HepG2 (cell line): ENCODE results near the gene ECD. TPM values are rescaled to one million over a fixed set of nuclear protein-coding genes. Genes with fewer than 3 reads are reported as not detected.
A peak's percentile ranks its signal among the peaks of the same experiment; 100 is the strongest.

Experiments
- ASH2L ChIP-seq: fragments of 300-600, 200-600 bp; sonication (generic); IDR thresholded peaks from 2 replicates; pipeline ENCODE4 v1.7.0; 2017; ENCODE audit warnings: low read depth, mild to moderate bottlenecking, moderate library complexity, mixed read lengths, low read length; ENCODE audit not compliant: insufficient read length
- CBX2 ChIP-seq, 2 experiments: fragments of 200-600 bp in 1 of 2; sonication (generic); formaldehyde crosslinking in 1 of 2; IDR thresholded peaks; 2 replicates each; pipeline versions ENCODE4 v1.7.0 to v1.8.1; 2018 to 2022; ENCODE audit warnings: low read depth in 2 of 2, low read length in 1 of 2, mild to moderate bottlenecking in 1 of 2, missing genetic modification reagents in 1 of 2
- FIP1L1 ChIP-seq: fragments of 200-400 bp; formaldehyde crosslinking; IDR thresholded peaks from 2 replicates; pipeline ENCODE4 v1.6.1; 2018; ENCODE audit warnings: low read depth, mild to moderate bottlenecking, low read length, moderate library complexity, borderline replicate concordance; ENCODE audit not compliant: insufficient read depth
- IKZF4 ChIP-seq: sonication (generic); formaldehyde crosslinking; IDR thresholded peaks from 2 replicates; pipeline ENCODE4 v1.5.1; 2020; ENCODE audit warnings: borderline replicate concordance, mild to moderate bottlenecking, low read depth, missing genetic modification reagents; ENCODE audit errors: not compliant biosample characterization
- RFX1 ChIP-seq: fragments of 450-650 bp; IDR thresholded peaks from 2 replicates; pipeline ENCODE4 v1.6.1; 2017
- SOX5 ChIP-seq: IDR thresholded peaks from 2 replicates; pipeline ENCODE4 v1.6.1; 2016; ENCODE audit warnings: borderline replicate concordance
- TCF7 ChIP-seq: sonication (generic); IDR thresholded peaks from 2 replicates; pipeline ENCODE4 v1.6.1; 2016; ENCODE audit warnings: antibody characterized with exemption, low read depth
- WIZ ChIP-seq: sonication (generic); formaldehyde crosslinking; IDR thresholded peaks from 2 replicates; pipeline ENCODE4 v1.5.1; 2020; ENCODE audit warnings: mild to moderate bottlenecking, missing genetic modification reagents
- ZBTB38 ChIP-seq: sonication (generic); formaldehyde crosslinking; IDR thresholded peaks from 2 replicates; pipeline ENCODE4 v1.5.1; 2020; ENCODE audit warnings: mild to moderate bottlenecking, missing genetic modification reagents
- ZNF724P ChIP-seq: sonication (generic); formaldehyde crosslinking; IDR thresholded peaks from 2 replicates; pipeline ENCODE4 v1.8.0; 2022; ENCODE audit warnings: missing genetic modification reagents, borderline replicate concordance
- polyA plus RNA-seq, 8 experiments: library from polyadenylated mRNA; depleted of rRNA in 3 of 8; stranded (reverse) in 7 of 8; unstranded in 1 of 8; fragments of >200 nt; fragmentation: Illumina TruSeq in 4 of 8; extraction: Trizol in 4 of 8; gene quantifications; 2 replicates each; pipeline versions ENCODE4 v1.2.1 to v1.2.3, GENCODE V29; 2011 to 2016; ENCODE audit warnings: low read depth in 4 of 8, missing spikeins in 1 of 8, mixed read lengths in 1 of 8; ENCODE audit not compliant: insufficient read depth in 1 of 8
- total RNA-seq, 5 experiments: library from RNA; depleted of rRNA; stranded (reverse); fragments of >200 nt; fragmentation: Illumina TruSeq; extraction: Trizol; gene quantifications; 2 replicates each; pipeline ENCODE4 v1.2.3, GENCODE V29; 2016; ENCODE audit warnings: low read depth in 1 of 5
- TF ChIP-seq, protein P1 (sequence below): sonication (generic); formaldehyde crosslinking; IDR thresholded peaks from 2 replicates; pipeline ENCODE4 v1.5.0; 2020; ENCODE audit warnings: missing genetic modification reagents
- TF ChIP-seq, protein P2 (sequence below): sonication (generic); formaldehyde crosslinking; IDR thresholded peaks from 2 replicates; pipeline ENCODE4 v1.4.0; 2020; ENCODE audit warnings: missing genetic modification reagents, mild to moderate bottlenecking, borderline replicate concordance
- TF ChIP-seq, protein P3 (sequence below): sonication (generic); formaldehyde crosslinking; IDR thresholded peaks from 2 replicates; pipeline ENCODE4 v1.4.0; 2020; ENCODE audit warnings: missing genetic modification reagents
- TF ChIP-seq, protein P4 (sequence below): sonication (generic); formaldehyde crosslinking; IDR thresholded peaks from 2 replicates; pipeline ENCODE4 v1.8.0; 2022; ENCODE audit warnings: missing genetic modification reagents, mild to moderate bottlenecking, inconsistent platforms, borderline replicate concordance
- TF ChIP-seq, protein P5 (sequence below): sonication (generic); formaldehyde crosslinking; IDR thresholded peaks from 2 replicates; pipeline ENCODE4 v1.4.0; 2020; ENCODE audit warnings: low read depth, missing genetic modification reagents
- TF ChIP-seq, protein P6 (sequence below): sonication (generic); formaldehyde crosslinking; IDR thresholded peaks from 2 replicates; pipeline ENCODE4 v1.8.0; 2022; ENCODE audit warnings: mild to moderate bottlenecking, missing genetic modification reagents

ECD gene
- total and polyA plus RNA-seq, 2 of the 13 experiments (the other 11 are each of a cell fraction or from before 2014, with no cell fraction given), result 21.5 to 27.6 TPM

DNA sequence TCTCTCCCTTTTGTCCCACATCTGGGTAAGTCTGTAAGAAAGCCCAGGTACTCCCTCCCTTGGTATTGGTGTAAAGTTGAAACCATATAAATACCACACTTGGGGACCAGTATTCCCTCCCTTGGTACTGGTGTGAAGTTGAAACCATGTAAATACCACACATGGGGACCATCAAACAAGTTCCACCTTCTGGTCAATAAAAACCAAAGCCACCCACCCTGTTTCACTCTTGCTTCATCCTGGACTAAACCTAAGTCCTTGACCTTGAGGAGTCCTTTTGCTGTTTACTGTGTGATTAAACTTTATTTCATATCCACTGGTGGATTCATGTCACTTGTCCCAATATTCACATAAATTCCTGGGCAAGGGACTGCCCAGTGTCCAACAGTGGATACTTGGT is 79.5 kb downstream of the ECD start (continued):
- TF ChIP-seq WIZ (CRISPR knock-in tag) (no peak), IKZF4 (CRISPR knock-in tag) (no peak), ASH2L (no peak), TCF7 (peak; percentile 65), CBX2 (IDR thresholded peaks at IDR 0.05; ENCODE audit: low read depth, low read length) (no peak), CBX2 (CRISPR knock-in tag; IDR thresholded peaks at IDR 0.05; ENCODE audit: low read depth) (no peak), RFX1 (no peak), ZBTB38 (no peak), FIP1L1 (no peak), SOX5 (CRISPR knock-in tag) (peak; percentile 32; the same call in 1 of the 2 replicates), ZNF724P (CRISPR knock-in tag) (no peak)
- TF ChIP-seq, protein P1, sequence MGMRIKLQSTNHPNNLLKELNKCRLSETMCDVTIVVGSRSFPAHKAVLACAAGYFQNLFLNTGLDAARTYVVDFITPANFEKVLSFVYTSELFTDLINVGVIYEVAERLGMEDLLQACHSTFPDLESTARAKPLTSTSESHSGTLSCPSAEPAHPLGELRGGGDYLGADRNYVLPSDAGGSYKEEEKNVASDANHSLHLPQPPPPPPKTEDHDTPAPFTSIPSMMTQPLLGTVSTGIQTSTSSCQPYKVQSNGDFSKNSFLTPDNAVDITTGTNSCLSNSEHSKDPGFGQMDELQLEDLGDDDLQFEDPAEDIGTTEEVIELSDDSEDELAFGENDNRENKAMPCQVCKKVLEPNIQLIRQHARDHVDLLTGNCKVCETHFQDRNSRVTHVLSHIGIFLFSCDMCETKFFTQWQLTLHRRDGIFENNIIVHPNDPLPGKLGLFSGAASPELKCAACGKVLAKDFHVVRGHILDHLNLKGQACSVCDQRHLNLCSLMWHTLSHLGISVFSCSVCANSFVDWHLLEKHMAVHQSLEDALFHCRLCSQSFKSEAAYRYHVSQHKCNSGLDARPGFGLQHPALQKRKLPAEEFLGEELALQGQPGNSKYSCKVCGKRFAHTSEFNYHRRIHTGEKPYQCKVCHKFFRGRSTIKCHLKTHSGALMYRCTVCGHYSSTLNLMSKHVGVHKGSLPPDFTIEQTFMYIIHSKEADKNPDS (CRISPR knock-in tag), result peak; percentile 81; the same call in 1 of the 2 replicates
- TF ChIP-seq, protein P2, sequence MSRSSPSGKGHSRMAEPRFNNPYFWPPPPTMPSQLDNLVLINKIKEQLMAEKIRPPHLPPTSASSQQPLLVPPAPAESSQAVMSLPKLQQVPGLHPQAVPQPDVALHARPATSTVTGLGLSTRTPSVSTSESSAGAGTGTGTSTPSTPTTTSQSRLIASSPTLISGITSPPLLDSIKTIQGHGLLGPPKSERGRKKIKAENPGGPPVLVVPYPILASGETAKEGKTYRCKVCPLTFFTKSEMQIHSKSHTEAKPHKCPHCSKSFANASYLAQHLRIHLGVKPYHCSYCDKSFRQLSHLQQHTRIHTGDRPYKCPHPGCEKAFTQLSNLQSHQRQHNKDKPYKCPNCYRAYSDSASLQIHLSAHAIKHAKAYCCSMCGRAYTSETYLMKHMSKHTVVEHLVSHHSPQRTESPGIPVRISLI (CRISPR knock-in tag), result 0 out of 2 replicates have a peak, but pooled peaks have one; percentile 22
- TF ChIP-seq, protein P3, sequence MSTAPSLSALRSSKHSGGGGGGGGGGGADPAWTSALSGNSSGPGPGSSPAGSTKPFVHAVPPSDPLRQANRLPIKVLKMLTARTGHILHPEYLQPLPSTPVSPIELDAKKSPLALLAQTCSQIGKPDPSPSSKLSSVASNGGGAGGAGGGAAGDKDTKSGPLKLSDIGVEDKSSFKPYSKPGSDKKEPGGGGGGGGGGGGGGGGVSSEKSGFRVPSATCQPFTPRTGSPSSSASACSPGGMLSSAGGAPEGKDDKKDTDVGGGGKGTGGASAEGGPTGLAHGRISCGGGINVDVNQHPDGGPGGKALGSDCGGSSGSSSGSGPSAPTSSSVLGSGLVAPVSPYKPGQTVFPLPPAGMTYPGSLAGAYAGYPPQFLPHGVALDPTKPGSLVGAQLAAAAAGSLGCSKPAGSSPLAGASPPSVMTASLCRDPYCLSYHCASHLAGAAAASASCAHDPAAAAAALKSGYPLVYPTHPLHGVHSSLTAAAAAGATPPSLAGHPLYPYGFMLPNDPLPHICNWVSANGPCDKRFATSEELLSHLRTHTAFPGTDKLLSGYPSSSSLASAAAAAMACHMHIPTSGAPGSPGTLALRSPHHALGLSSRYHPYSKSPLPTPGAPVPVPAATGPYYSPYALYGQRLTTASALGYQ (CRISPR knock-in tag), result 0 out of 2 replicates have a peak, but pooled peaks have one; percentile 22
- TF ChIP-seq, protein P4, sequence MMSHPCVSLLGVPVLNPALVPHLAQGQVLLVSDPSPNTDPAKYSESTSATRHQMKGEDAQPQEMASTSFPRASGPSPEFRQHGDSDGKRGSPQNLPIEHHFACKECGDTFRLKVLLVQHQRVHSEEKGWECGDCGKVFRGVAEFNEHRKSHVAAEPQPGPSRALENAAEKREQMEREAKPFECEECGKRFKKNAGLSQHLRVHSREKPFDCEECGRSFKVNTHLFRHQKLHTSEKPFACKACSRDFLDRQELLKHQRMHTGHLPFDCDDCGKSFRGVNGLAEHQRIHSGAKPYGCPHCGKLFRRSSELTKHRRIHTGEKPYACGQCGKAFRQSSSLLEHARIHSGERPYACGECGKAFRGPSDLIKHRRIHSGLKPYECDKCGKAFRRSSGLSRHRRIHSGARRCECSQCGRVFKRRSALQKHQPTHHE, result no peak
- TF ChIP-seq, protein P5, sequence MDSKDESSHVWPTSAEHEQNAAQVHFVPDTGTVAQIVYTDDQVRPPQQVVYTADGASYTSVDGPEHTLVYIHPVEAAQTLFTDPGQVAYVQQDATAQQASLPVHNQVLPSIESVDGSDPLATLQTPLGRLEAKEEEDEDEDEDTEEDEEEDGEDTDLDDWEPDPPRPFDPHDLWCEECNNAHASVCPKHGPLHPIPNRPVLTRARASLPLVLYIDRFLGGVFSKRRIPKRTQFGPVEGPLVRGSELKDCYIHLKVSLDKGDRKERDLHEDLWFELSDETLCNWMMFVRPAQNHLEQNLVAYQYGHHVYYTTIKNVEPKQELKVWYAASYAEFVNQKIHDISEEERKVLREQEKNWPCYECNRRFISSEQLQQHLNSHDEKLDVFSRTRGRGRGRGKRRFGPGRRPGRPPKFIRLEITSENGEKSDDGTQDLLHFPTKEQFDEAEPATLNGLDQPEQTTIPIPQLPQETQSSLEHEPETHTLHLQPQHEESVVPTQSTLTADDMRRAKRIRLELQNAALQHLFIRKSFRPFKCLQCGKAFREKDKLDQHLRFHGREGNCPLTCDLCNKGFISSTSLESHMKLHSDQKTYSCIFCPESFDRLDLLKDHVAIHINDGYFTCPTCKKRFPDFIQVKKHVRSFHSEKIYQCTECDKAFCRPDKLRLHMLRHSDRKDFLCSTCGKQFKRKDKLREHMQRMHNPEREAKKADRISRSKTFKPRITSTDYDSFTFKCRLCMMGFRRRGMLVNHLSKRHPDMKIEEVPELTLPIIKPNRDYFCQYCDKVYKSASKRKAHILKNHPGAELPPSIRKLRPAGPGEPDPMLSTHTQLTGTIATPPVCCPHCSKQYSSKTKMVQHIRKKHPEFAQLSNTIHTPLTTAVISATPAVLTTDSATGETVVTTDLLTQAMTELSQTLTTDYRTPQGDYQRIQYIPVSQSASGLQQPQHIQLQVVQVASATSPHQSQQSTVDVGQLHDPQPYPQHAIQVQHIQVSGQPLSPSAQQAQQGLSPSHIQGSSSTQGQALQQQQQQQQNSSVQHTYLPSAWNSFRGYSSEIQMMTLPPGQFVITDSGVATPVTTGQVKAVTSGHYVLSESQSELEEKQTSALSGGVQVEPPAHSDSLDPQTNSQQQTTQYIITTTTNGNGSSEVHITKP (CRISPR knock-in tag), result peak; percentile 79; the same call in 1 of the 2 replicates
- TF ChIP-seq, protein P6, sequence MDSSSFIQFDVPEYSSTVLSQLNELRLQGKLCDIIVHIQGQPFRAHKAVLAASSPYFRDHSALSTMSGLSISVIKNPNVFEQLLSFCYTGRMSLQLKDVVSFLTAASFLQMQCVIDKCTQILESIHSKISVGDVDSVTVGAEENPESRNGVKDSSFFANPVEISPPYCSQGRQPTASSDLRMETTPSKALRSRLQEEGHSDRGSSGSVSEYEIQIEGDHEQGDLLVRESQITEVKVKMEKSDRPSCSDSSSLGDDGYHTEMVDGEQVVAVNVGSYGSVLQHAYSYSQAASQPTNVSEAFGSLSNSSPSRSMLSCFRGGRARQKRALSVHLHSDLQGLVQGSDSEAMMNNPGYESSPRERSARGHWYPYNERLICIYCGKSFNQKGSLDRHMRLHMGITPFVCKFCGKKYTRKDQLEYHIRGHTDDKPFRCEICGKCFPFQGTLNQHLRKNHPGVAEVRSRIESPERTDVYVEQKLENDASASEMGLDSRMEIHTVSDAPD (CRISPR knock-in tag), result 0 out of 2 replicates have a peak, but pooled peaks have one; percentile 27
